ENCODE measurements around the gene SLC35F2.
"Not testable (repeated sequence)": the region's sequence is repeated elsewhere in the genome, so short reads cannot be mapped to it uniquely, and the experiment has no call there.

Gene SLC35F2

DNA sequence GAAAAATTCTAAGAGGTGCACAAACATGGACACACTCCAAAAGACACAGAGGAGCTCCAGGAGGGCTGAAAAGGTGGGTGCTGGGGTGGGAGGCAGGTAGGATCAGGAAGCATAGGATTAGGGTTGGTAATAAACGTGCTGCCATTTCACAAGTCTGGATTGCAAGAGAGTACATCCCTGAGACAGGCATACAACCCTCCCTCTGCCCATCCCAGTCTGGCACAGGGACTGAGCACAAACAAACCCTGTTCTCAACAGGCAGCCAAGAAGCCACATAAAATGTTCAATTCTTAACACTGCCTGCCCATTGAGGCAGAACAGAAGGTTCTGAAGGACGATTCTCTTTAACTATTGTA is 18.5 kb downstream of the SLC35F2 start:
- DNase-seq: peak; percentile 78

DNA sequence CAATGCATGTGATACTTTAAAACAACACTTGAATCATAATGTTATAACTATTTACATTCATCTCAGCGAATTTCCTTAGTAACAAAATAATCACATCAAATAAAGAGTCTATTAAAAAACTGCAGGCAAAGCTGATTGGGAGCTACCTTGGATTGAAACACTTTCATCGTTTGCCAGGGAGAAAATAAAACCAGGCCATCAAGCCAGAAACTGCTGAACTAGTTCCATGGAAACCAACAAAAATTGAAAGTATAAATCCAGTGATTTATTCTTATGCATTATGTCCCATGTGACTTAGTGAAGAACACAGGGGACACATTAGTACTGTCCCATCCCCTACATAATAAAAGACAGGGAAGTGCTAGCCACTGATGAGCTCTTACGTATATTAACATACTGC is 21.7 kb downstream of the SLC35F2 start:
- DNase-seq: no peak

DNA sequence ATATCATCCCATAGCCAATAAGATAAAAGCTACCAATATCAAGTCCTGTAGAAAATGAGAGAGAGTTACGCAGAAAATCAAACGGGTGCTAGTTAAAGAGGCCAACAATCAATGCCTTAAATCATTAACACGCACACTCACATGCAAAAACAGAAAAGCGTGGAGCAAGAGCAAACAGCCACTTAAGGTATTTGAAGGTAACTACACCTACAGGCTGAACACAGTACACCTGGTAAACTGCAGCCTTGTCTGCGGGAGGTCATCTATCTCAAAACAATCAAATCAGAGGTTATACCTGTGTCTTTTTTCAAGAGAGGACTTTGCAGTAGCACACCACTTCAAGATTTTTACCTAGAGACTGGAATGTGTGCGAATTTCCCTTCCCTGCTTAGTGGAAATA is 23.6 kb downstream of the SLC35F2 start:
- DNase-seq: no peak

DNA sequence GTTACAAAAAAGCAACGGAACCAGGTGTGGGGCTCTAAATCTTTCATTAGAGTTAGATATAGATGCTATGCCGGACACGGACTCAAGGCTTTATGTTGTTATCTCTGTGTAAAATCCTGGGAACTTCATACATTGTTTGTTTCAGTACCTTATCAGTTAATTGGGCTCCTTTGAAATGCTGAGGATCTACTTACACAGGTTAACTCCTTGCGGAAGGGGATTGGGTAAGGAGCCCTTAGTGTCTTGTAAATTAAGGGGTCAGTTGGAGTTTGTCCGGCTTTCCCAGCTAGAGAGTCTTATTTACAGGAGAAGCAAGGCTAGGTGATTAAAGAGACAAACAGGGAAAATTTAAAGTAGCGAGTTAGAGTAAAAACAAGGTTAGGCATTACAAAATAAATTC is 24.7 kb downstream of the SLC35F2 start:
- DNase-seq: not testable (repeated sequence)

DNA sequence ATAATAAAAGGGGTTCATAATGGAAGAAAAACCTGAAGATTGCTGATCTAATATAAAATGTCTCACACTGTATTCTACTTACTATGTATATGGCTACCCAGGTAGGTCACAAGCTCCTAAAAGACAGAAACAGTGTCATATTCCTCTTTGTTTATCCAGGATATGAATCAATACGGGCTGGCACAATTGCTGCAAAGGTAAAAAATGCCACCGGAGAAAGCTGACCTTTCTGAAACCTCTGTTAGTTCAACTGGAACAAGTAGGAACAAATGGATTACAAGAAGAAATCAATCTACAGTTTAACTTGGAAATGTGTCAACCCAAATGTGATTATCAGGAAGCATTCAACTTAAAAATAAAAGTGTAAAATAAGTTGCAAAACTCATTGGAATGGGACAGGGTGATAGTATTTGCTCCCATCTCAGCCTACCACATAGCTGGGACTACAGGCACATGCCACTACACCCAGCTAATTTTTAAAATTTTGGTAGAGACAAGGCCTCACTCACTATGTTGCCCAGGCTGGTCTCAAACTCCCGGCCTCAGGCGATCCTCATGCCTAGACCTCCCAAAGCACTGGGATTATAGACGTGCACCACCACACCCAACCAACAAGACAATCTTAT is 27.6 kb downstream of the SLC35F2 start:
- no peak for DNase-seq

DNA sequence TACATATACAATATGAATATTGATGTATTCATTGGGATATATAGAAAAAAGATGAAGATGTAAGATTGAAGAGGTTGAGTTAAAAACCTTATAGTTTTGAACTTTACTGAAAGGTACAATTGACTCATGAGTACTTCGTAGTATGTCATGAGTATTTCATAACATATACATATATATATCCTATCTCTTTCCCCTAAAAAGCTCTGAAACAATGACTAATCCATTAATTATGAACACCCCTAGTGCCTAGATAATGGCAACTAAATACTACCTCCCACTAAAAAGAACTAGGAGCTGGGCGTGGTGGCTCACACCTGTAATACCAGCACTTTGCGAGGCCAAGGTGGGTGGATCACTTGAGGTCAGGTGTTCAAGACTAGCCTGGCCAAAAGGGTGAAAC is 31.5 kb downstream of the SLC35F2 start:
- no peak for DNase-seq

DNA sequence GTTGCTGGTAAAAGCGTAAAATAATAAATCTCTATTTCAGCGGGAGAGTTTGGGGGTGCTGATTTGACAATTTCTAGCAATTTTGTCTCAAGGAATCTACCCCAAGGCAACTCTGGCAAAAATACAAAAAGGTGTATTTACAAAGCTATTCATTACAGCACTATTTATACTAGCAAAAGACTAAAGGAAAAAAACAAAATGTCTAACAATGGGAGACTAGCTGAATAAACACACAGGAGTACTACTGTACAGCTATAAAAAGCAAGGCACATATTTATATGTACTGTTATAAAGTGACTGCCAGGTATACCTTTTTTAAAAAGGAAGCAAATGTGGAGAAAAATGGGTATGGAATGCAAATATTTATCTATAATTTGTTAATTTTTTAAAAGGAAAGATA is 32.7 kb downstream of the SLC35F2 start:
- no peak for DNase-seq

DNA sequence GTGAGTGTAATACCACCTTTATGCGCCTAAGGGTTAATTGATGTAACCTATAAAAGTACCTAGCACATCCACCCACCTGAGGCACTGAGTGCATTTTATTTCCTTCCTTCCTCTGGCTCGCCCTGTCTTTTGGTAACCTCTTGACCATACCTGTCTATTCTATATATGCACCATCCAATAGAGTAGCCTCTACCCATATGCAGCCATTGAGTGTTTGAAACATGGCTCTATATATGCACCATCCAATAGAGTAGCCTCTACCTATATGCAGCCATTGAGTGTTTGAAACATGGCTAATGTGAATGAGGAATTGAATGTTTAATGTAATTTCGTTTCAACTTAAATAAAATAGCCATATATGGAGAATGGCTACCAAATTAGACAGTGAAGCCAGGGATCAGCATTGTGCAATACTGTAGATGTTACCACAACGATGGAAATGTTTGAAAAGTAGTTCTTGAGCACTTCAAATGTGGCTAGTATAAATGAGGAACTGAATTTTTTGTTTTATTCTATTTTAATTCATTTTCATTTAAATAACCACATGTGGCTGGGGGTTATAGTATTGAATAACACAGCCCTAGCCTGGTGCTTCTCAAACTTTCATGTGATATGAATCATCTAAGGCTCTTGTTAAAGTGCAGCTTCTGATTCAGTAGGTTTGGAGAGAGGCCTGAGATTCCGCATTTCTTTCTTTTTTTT is 33.8 kb downstream of the SLC35F2 start:
- no peak for DNase-seq

DNA sequence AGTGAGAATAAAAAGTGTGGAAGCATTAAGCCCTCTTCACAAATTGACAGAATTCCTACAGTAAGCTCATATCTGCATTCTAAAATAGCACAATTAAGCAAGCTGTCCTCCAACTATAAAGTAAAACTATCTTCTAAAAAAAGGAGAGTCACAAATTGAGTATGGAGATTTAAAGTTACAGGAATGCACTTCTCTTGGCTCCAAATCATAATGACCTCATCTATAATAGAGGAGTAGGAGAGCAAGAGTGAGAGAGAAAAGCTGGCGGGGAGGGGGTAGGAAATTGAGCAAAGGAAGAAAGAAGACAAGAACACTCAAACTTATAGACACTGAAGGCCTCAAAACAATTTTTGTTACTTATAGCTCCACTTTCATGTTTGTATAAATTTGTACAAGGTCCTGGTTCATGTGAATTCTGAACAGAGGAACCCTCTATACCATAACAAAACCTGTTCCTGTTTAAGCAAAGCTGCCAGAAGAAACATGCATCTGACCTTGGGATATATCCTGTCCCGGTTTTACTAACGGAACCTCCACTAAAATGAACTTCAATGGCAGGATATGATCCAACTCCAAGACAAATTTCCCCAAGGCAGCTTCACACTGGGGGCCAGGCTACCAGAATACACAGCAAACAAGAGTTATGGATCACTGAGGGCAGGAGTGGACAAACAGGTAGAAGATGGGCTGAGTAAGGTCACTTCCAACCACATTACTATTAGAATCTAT is 37.2 kb downstream of the SLC35F2 start:
- peak; percentile 64 for DNase-seq

DNA sequence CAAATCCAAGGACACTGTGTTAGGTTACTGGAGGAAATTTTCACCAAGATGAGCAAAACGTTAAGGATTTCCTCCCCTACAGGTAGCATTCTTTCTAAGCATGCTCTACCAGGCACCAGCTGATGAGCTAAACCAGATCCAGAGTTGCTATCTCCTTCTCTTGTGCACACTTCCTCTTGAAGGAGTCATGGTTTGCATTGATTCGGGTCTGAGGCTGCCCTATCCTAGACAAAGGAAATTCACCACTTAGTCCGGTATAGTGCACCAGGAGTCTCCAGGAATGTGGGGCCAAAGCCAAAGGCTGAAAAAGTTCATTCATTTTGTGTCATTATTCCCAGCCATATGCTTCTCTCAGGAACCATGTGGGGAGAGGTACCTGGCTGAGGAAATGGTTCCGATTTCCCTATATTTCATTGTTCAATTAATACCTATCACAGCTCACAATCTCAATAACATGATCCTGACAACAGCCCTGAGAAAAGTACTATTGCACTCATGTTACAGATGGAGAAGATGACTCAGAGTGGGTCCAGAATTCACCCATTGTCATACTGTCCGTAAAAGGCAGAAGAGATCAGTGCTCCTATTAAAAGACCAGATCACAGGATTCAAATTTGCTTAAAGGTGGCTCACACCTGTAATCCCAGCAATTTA is 39.1 kb downstream of the SLC35F2 start:
- DNase-seq: peak; percentile 98

DNA sequence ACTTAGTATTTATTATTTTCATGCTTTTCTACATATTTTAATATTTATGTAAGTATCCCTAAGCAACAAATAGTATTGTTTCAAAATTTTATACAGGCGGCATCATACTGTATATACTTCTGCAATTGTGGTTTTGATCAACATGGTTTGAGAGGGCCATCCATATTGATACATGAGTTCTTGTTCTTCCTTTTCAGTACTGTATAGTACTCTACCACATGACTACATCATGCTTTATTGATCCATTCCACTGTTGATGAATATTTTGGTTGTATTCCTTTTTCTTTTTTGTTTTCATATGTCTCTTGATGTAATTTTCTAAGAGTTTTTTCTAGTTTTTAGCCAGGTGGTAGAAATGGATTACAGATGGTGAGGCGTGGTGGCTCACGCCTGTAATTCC is 40.1 kb downstream of the SLC35F2 start:
- no peak for DNase-seq

DNA sequence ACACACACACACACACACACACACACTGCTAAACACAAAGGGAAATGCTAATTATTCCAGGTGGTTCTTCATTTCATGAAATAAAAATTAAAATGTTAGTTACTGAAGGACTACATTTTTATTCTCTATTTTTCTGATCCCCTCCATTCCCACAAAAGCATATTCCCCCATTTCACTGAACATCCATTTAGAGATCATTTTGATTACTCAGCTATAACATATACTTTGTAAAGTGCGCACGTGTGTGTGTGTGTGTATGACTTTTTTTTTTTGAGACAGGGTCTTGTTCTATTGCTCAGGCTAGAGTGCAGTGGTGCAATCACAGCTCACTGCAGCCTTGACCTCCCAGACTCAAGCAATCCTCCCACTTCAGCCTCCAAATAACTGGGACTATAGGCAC is 42.6 kb downstream of the SLC35F2 start:
- DNase-seq: no peak

DNA sequence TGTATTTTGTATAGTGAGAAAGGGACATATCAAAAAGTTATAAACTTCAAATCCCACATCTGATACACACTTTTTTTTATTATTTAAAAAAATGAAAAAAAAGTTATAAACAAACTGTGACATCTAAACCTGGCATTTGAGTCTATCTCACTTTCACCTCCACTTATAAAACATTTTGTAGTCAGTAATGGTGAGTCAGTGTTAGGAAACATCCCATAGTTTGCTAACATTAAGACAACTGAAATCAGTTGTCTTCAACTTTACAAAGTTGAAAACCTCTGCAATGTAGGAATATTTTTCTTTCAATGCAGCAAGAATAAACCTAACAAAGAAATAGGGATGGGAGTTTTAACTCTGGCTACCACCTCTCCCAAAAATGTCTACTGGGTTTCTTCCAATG is 47.7 kb downstream of the SLC35F2 start:
- no peak for DNase-seq

DNA sequence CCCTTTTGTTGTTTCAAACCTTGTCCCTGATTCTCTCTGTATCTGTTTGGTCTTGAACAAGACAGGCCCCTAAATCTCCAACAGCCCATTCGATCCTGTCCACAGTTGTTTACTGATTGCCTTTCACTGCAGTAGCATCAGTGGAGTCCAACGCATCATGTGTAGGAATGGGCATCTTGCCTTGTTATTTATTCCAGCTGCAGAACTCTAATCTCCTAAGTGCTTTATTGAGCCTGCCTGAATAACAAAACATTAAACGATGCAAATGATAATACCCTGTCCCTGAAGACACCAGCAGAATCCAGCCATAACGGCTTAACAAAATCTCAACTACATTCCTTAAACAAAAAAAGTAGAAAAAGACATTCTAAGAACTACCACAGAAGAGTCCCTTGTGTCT is 50.1 kb downstream of the SLC35F2 start:
- DNase-seq: no peak

DNA sequence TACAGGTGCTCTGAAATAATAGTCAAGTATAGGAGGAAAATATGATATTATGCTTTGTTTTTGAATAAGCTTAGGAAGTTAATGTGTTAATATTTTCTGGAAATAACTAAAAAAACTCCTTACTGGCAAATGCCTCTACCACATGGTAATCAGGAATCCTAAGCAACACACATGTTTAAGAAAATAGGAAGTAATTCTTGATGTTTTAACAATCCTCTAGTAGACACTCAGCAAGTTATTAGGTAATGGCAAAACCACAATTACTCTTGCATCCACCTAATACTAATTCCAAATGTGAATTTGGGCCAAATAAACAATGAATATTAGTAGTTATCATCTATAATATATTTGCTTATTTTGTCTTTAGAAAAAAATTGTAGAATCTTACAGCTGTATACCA is 53.6 kb downstream of the SLC35F2 start:
- no peak for DNase-seq

DNA sequence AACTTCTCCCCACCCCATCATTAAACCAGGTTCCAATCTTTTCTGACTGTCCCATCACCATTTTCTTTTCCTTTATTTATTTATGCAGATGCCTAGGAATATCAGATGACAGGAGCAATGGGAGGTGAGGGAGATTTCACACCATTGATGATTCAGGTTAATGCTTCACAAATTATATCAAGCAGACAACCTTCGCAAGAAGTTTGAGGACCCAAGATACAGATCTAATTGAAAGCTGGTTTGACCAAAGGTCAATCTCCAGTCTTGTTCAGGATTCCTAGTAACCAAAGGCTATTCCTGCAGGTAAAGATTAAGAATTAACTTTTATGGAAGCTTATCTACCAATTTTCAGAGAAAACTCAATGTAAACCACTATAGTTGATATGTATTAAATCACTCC is 54.4 kb downstream of the SLC35F2 start:
- DNase-seq: no peak

DNA sequence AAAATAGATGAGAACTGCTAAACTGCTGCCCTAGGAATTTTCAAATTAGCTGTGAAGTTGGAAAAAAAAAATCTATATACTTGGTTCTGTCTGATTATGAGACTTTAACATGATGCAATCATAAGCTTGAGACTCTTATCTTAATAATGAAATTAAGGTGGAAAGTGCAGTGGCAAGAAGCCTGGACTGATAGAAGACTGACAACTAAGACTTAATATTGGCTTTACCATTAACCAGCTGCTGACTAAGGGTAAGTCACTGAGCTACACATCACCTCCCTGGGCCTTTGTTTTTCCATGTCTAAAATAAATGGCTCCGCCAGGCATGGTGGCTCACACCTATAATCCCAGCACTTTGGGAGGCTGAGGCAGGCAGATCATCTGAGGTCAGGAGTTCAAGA is 56.9 kb downstream of the SLC35F2 start:
- DNase-seq: peak; percentile 15

DNA sequence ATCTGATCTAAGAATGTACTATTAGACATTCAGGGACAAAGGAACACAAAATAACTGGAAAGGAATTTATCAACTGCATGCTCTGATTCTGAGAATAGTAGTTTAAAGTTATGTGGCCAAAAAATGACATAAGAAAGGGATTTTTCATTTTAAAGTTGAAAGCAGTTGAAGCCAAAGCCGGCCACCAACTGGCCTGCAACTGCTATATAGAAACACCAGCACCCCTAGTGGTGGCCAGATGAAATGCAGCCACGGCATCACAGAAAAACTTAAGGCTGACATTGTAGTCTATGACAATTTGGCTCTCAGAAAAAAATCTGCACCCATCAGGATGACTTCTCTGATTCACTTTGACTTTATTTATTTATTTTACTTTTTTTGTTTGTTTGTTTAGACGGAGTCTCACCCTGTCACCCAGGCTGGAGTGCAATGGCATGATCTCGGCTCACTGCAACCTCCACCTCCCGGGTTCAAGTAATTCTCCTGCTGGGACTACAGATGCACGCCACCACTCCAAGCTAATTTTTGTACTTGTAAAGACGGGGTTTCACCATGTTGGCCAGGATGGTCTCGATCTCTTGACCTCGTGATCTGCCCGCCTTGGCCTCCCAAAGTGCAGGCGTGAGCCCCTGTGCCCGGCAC is 59.2 kb downstream of the SLC35F2 start:
- DNase-seq: peak; percentile 24

DNA sequence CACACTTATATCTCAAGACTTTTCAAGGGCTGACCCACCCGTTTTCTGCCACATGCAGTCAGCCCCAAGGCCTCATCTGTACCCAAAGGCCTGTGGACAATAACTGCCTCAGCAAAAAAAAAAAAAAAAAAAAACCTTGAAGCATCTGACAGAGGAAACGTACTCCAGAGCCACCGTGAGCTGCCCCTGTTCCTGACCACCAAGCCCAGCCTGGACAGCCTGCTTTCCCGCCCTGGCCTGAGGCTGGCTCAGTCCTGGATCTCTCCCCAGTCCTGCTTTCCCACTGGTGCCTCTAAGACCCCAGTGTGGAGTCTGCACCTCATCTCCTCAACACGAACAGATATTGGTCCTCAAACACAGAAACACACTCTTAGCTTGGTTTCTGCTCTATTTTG is 66.5 kb downstream of the SLC35F2 start:
- no peak for DNase-seq

DNA sequence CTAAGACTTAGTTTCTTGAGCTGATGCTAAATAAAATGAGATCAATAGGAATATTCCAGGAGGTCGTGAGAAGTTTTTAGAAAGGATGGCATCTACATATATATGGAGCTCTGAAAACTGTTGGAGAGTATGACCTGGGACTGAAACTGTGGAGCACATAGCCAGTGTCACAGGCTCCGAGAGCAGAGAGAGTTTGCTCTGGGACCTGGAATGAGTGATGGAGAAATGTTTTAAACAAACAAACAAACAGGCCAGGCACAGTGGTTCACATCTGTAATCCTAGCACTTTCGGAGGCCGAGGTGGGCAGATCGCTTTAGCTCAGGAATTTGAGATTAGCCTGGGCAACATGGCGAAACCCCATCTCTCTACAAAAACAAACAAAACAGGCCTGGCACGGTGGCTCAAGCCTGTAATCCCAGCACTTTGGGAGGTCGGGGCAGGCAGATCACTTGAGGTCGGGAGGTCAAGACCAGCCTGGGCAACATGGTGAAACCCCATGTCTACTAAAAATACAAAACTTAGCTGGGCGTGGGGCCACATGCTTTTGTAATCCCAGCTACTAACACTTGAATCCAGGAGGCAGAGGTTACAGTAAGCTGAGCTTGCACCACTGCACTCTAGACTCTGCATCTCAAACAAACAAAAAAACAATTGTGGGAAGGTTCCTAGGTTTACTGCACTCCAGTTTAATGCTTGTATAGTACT is 67.1 kb downstream of the SLC35F2 start:
- no peak for DNase-seq

DNA sequence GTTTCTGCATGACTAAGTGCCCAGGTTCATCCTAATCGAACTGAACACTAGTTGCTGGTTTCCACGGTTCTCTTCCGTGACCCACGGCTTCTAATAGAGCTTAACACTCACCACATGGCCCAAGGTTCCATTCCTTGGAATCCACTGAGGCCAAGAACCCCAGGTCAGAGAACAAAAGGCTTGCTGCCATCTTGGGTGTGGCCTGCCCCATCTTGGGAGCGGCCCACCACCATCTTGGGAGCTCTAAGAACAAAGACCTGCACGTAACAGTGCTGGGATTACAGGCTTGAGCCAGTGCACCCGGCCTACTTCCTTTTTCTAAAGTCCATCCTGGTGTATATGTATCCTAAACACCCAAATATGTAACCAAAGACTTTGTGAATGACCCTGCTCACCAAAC is 68.8 kb downstream of the SLC35F2 start:
- no peak for DNase-seq

DNA sequence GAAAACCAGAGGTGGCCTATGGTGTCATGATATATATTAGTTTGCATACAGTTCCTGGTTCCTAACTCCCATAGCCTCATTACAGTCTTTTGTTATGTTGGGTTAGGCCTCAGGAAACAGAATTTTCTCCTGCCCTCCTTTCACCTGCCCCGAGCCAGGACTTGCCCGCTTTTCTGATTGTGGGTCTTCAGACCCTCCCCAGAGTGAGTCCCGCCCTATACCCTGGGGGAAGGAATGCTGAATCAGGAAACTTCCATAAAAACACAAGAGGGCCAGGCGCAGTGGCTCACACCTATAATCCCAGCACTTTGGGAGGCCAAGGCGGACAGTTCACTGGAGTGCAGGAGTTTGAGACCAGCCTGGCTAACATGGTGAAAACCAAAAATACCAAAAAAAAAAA is 70.9 kb downstream of the SLC35F2 start:
- no peak for DNase-seq

DNA sequence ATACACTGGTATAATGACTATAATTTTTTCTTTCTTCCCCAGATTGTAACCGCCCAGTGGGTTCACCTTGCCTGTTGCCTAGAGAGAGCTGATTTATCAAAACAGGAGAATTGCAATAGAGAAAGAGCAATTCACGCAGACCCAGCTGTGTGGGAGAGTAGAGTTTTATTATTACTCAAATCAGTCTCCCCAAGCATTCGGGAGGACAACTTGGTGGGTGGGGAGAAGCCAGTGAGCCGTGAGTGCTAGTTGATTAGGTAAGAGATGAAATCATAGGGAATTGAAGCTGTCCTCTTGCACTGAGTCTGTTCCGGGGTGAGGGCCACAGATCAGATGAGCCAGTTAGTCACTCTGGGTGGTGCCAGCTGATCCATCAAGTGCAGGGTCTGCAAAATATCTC is 73.2 kb downstream of the SLC35F2 start:
- peak; percentile 9 for DNase-seq

Measured in NCI-H226 (cell line).